Astrocyte (in vitro differentiated cells and primary cell): ENCODE data around the gene OCA2. TPM values are rescaled to one million over a fixed set of nuclear protein-coding genes. Genes with fewer than 3 reads are reported as not detected.

Experiments used
- DNase-seq: peaks from one replicate; pipeline ENCODE4 v3.0.0-alpha.2; 2010; ENCODE audit warnings: low read depth
- FAIRE-seq: peaks from 2 replicates; lab custom pipeline; 2011; peaks lifted over from hg19 to GRCh38; lab: Jason Lieb, UNC
- H2AFZ ChIP-seq: 2 replicates; pipeline ENCODE4 v1.6.0; 2012; ENCODE audit warnings: low read depth, low read length, inconsistent platforms
- H3K27ac ChIP-seq: 2 replicates; pipeline ENCODE4 v1.5.1; 2011; ENCODE audit warnings: low read depth, low read length, inconsistent platforms
- H3K27me3 ChIP-seq: 2 replicates; pipeline ENCODE4 v1.6.0; 2011; ENCODE audit warnings: low read length, inconsistent platforms; ENCODE audit not compliant: insufficient read depth
- H3K36me3 ChIP-seq: 2 replicates; pipeline ENCODE4 v1.5.1; 2011; ENCODE audit warnings: low read length, inconsistent platforms; ENCODE audit not compliant: insufficient read depth
- H3K4me1 ChIP-seq: 2 replicates; pipeline ENCODE4 v1.5.1; 2011; ENCODE audit warnings: low read length, inconsistent platforms; ENCODE audit not compliant: insufficient read depth
- H3K4me2 ChIP-seq: 2 replicates; pipeline ENCODE4 v1.6.0; 2012; ENCODE audit warnings: low read length, inconsistent platforms
- H3K4me3 ChIP-seq: 2 replicates; pipeline ENCODE4 v1.5.1; 2011; ENCODE audit warnings: low read depth, mild to moderate bottlenecking, low read length, inconsistent platforms; ENCODE audit not compliant: insufficient read depth
- H3K79me2 ChIP-seq: 2 replicates; pipeline ENCODE4 v1.6.0; 2012; ENCODE audit warnings: mild to moderate bottlenecking, low read length, inconsistent platforms; ENCODE audit not compliant: insufficient read depth
- H3K9ac ChIP-seq: 2 replicates; pipeline ENCODE4 v1.6.0; 2012; ENCODE audit warnings: mild to moderate bottlenecking, low read length, inconsistent platforms
- H3K9me3 ChIP-seq: 2 replicates; pipeline ENCODE4 v1.5.1; 2012; ENCODE audit warnings: low read depth, mild to moderate bottlenecking, low read length, inconsistent platforms; ENCODE audit not compliant: insufficient read depth
- H4K20me1 ChIP-seq: 2 replicates; pipeline ENCODE4 v1.6.0; 2012; ENCODE audit warnings: low read length, inconsistent platforms; ENCODE audit not compliant: insufficient read depth
- H3K27ac Mint-ChIP-seq: one replicate; pipeline ENCODE4 v1.8.0; 2021; ENCODE audit warnings: mild to moderate bottlenecking, mixed read lengths; ENCODE audit not compliant: unreplicated experiment
- H3K27me3 Mint-ChIP-seq: one replicate; pipeline ENCODE4 v1.8.0; 2021; ENCODE audit warnings: low read depth, mixed read lengths; ENCODE audit not compliant: unreplicated experiment
- H3K36me3 Mint-ChIP-seq: one replicate; pipeline ENCODE4 v1.8.0; 2021; ENCODE audit warnings: low read depth, mixed read lengths; ENCODE audit not compliant: unreplicated experiment
- H3K4me1 Mint-ChIP-seq: one replicate; pipeline ENCODE4 v1.8.0; 2021; ENCODE audit warnings: low read depth, mixed read lengths; ENCODE audit not compliant: unreplicated experiment
- H3K4me3 Mint-ChIP-seq: one replicate; pipeline ENCODE4 v1.8.0; 2021; ENCODE audit warnings: mild to moderate bottlenecking, moderate library complexity, mixed read lengths; ENCODE audit not compliant: unreplicated experiment
- H3K9me3 Mint-ChIP-seq: one replicate; pipeline ENCODE4 v1.8.0; 2021; ENCODE audit warnings: mild to moderate bottlenecking, mixed read lengths; ENCODE audit not compliant: unreplicated experiment
- EZH2 ChIP-seq: IDR thresholded peaks from 2 replicates; pipeline ENCODE4 v1.6.1; 2012; ENCODE audit warnings: mild to moderate bottlenecking, low read length, inconsistent platforms; ENCODE audit not compliant: insufficient read depth
- total RNA-seq: library from RNA; stranded (reverse); gene quantifications from 2 replicates; pipeline ENCODE4 v1.2.1, GENCODE V29; 2021
- TF ChIP-seq, protein P1 (sequence below): IDR thresholded peaks from 2 replicates; pipeline ENCODE4 v1.5.1; 2011; ENCODE audit warnings: low read depth, mild to moderate bottlenecking, inconsistent platforms, low read length, moderate library complexity; ENCODE audit not compliant: insufficient read depth

Gene OCA2
- total RNA-seq, 1 donor from 2014 or later: 2.9 TPM

DNA sequence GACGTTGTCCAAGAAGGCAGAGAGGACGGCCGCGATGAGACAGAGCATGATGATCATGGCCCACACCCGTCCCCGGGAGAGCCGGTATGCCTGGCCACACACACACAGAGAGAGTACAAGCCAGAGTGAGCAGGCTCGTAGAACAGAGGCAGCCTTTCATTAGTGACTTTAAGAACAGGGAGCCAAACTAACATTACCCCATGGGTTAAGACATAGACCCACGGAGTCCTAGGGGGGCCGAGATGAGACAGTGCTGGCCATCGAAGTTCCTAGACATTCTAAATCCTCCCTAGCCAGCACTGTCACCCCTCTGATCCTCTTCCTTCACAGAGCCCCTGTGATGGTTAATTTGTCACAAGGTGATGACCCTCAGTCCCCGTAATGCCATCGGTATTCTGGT is 114.0 kb downstream of the OCA2 start:
- no peak overlapping the region for H3K27ac Mint-ChIP-seq
- Histone ChIP-seq H3K79me2 (no peaks in the 10 kb centered on the region), H3K27me3 (no peaks in the 10 kb centered on the region), H3K27ac (no peak overlapping the region), H3K4me1 (no peaks in the 10 kb centered on the region), H3K9ac (no peak overlapping the region), H3K36me3 (no peaks in the 10 kb centered on the region), H2AFZ (no peak overlapping the region), H4K20me1 (no peaks in the 10 kb centered on the region), H3K4me3 (no peak overlapping the region), H3K9me3 (no peaks in the 10 kb centered on the region), H3K4me2 (no peak overlapping the region)
- H3K27me3 Mint-ChIP-seq: no peaks in the 10 kb centered on the region
- peaks cover 4% of the 10 kb centered on the region for H3K36me3 Mint-ChIP-seq
- no peak overlapping the region for H3K4me3 Mint-ChIP-seq
- no peaks in the 10 kb centered on the region for H3K9me3 Mint-ChIP-seq
- no peak for TF ChIP-seq EZH2
- TF ChIP-seq, protein P1, sequence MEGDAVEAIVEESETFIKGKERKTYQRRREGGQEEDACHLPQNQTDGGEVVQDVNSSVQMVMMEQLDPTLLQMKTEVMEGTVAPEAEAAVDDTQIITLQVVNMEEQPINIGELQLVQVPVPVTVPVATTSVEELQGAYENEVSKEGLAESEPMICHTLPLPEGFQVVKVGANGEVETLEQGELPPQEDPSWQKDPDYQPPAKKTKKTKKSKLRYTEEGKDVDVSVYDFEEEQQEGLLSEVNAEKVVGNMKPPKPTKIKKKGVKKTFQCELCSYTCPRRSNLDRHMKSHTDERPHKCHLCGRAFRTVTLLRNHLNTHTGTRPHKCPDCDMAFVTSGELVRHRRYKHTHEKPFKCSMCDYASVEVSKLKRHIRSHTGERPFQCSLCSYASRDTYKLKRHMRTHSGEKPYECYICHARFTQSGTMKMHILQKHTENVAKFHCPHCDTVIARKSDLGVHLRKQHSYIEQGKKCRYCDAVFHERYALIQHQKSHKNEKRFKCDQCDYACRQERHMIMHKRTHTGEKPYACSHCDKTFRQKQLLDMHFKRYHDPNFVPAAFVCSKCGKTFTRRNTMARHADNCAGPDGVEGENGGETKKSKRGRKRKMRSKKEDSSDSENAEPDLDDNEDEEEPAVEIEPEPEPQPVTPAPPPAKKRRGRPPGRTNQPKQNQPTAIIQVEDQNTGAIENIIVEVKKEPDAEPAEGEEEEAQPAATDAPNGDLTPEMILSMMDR: no peak
- no peak for FAIRE-seq
- H3K4me1 Mint-ChIP-seq: no peaks in the 10 kb centered on the region
- DNase-seq: no peak

DNA sequence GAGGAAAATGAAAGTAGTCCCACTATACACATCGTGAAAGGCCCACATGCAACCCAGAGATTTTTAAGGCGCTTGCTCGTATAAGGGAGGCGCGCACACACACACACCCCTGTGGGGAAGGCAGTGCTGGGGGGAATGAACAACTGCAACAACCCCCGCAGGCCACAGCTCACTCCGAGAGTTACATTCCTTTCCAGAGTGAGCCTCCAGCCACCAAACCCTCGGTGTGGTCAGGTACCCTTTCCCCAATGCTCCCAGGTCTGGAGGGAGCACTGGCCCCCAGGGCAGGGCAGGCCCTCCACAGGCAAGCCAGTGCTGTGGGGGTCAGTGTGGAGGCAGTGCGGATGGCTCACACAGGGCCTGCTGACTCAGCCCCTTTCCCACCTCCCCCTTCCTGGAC is 115.6 kb downstream of the OCA2 start:
- no peak overlapping the region for H3K27ac Mint-ChIP-seq
- FAIRE-seq: no peak
- TF ChIP-seq, protein P1: no peak
- TF ChIP-seq EZH2: no peak
- no peak overlapping the region for H3K4me3 ChIP-seq
- H3K9ac ChIP-seq: no peak overlapping the region
- no peaks in the 10 kb centered on the region for H3K36me3 ChIP-seq
- peaks cover 4% of the 10 kb centered on the region for H3K36me3 Mint-ChIP-seq
- H3K27me3 ChIP-seq: no peaks in the 10 kb centered on the region
- no peak overlapping the region for H2AFZ ChIP-seq
- no peaks in the 10 kb centered on the region for H3K4me1 Mint-ChIP-seq
- no peaks in the 10 kb centered on the region for H3K79me2 ChIP-seq
- H3K27ac ChIP-seq: no peak overlapping the region
- H3K4me1 ChIP-seq: no peaks in the 10 kb centered on the region
- no peaks in the 10 kb centered on the region for H3K9me3 ChIP-seq
- no peaks in the 10 kb centered on the region for H3K27me3 Mint-ChIP-seq
- H3K4me3 Mint-ChIP-seq: no peak overlapping the region
- no peak overlapping the region for H3K4me2 ChIP-seq
- H4K20me1 ChIP-seq: no peaks in the 10 kb centered on the region
- no peak for DNase-seq
- H3K9me3 Mint-ChIP-seq: no peaks in the 10 kb centered on the region

DNA sequence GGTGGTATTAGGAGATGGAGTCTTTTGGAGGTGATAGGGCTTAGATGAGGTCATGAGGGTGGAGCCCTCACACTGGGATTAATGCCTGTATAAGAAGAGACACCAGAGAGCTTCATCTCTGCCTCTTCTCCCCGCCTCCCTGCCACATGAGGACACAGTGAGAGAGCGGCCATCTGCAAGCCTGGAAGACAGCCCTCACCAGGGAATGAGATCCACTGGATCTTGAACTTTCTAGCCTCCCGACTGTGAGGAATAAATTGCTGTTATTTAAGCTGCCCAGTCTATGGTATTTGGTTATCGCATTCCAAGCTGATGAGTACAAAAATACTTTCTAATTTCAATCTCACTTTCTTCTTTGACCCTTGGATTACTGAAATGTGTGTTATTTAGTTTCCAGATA is 121.4 kb downstream of the OCA2 start:
- Mint-ChIP-seq H3K4me1 (peaks cover 7% of the 10 kb centered on the region), H3K9me3 (peaks cover 2% of the 10 kb centered on the region), H3K27me3 (no peaks in the 10 kb centered on the region), H3K4me3 (no peak overlapping the region), H3K36me3 (peaks cover 4% of the 10 kb centered on the region), H3K27ac (no peak overlapping the region)
- DNase-seq (peak; percentile 23), FAIRE-seq (no peak)
- Histone ChIP-seq H4K20me1 (no peaks in the 10 kb centered on the region), H3K9me3 (no peaks in the 10 kb centered on the region), H3K4me3 (no peak overlapping the region), H3K79me2 (no peaks in the 10 kb centered on the region), H2AFZ (no peak overlapping the region), H3K9ac (no peak overlapping the region), H3K27me3 (no peaks in the 10 kb centered on the region), H3K4me1 (no peaks in the 10 kb centered on the region), H3K4me2 (no peak overlapping the region), H3K27ac (no peak overlapping the region), H3K36me3 (no peaks in the 10 kb centered on the region)
- TF ChIP-seq, protein P1: no peak
- TF ChIP-seq EZH2: no peak
